GM08714 (cell line): ENCODE measurements around the gene ZC3H7B.
"Not testable (repeated sequence)": the region's sequence is repeated elsewhere in the genome, so short reads cannot be mapped to it uniquely, and the experiment has no call there.

Experiments used
- H3K4me3 ChIP-seq: fragments of 200-500 bp; sonication (Bioruptor generic); 2 replicates; pipeline ENCODE4 v1.5.1; 2014; ENCODE audit warnings: mild to moderate bottlenecking, low read length, inconsistent platforms
- ZNF274 ChIP-seq: IDR thresholded peaks from 2 replicates; pipeline ENCODE4 v1.6.1; 2012; ENCODE audit warnings: mild to moderate bottlenecking, low read depth, low read length

Gene ZC3H7B

DNA sequence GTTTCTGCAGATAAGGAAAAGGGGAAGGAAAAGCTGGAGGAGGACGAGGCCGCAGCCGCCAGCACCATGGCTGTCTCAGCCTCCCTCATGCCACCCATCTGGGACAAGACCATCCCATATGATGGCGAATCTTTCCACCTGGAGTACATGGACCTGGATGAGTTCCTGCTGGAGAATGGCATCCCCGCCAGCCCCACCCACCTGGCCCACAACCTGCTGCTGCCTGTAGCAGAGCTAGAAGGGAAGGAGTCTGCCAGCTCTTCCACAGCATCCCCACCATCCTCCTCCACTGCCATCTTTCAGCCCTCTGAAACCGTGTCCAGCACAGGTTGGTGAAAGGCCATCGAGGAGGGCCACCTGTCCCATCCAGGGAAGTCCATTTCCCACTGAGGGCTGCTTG, 86.0 kb downstream of the ZC3H7B start:
- H3K4me3 ChIP-seq, result no peak overlapping the region
- no peak for TF ChIP-seq ZNF274

DNA sequence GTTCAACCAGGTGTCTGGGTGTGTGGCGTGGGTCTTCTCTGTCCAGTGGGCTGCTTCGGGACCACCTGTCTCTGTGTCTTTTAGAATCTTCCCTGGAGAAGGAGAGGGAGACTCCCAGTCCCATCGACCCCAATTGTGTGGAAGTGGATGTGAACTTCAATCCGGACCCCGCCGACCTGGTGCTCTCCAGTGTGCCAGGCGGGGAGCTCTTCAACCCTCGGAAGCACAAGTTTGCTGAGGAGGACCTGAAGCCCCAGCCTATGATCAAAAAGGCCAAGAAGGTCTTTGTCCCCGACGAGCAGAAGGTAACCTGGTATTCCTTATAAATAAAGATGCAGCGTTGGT, 92.7 kb downstream of the ZC3H7B start:
- TF ChIP-seq ZNF274, result no peak
- H3K4me3 ChIP-seq, result no peak overlapping the region

DNA sequence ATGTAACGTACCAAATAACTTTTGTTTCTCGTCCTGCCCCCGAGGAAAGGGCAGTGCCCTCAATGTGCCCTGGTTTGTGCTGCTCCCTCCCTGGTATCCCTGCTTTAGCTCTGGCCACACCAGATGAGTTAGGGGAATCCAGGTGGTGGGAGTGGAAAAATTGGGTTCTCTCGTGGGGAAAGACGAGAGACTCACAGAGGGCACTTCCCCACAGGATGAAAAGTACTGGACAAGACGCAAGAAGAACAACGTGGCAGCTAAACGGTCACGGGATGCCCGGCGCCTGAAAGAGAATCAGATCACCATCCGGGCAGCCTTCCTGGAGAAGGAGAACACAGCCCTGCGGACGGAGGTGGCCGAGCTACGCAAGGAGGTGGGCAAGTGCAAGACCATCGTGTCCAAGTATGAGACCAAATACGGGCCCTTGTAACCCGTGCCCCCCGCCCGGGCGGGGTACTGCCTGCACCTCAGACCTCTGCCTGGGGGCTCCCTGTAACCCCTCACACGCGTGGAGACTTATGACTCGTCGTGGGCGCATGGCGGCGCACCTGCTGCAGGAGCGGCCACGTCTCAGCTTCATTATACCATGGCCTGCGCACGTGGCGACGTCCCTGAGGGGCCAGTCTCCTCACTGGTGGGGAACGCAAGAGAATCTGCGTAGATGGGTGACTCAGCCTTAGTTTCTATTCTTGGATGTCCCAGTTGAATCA, 94.4 kb downstream of the ZC3H7B start:
- no peak for TF ChIP-seq ZNF274
- H3K4me3 ChIP-seq, result no peak overlapping the region

- no peak overlapping the region for H3K4me3 ChIP-seq
Observed at GRCh38 chr22:41397143-41397811, 96.0 kb downstream of the ZC3H7B start.

GRCh38 chr22:41398921-41399320, 97.6 kb downstream of the ZC3H7B start:
- no peak overlapping the region for H3K4me3 ChIP-seq
- TF ChIP-seq ZNF274, result no peak

More at GRCh38 chr22:41397143-41397811, 96.0 kb downstream of the ZC3H7B start:
- no peak for TF ChIP-seq ZNF274

GRCh38 chr22:41401781-41402648, 100.7 kb downstream of the ZC3H7B start:
- no peak for TF ChIP-seq ZNF274
- H3K4me3 ChIP-seq, result no peak overlapping the region

DNA sequence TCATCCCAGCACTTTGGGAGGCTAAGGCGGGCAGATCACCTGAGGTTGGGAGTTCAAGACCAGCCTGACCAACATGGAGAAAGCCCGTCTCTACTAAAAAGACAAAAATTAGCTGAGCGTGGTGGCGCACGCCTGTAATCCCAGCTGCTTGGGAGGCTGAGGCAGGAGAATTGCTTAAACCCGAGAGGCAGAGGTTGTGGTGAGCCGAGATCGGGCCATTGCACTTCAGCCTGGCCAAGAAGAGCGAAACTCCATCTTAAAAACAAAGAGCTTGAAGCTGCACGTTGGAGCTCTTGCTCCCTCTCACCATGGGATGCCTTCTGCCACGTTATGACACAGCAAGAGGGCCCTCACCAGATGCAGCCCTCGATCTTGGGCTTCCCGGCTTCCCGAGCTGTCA, 101.5 kb downstream of the ZC3H7B start:
- H3K4me3 ChIP-seq, result not testable (repeated sequence)

DNA sequence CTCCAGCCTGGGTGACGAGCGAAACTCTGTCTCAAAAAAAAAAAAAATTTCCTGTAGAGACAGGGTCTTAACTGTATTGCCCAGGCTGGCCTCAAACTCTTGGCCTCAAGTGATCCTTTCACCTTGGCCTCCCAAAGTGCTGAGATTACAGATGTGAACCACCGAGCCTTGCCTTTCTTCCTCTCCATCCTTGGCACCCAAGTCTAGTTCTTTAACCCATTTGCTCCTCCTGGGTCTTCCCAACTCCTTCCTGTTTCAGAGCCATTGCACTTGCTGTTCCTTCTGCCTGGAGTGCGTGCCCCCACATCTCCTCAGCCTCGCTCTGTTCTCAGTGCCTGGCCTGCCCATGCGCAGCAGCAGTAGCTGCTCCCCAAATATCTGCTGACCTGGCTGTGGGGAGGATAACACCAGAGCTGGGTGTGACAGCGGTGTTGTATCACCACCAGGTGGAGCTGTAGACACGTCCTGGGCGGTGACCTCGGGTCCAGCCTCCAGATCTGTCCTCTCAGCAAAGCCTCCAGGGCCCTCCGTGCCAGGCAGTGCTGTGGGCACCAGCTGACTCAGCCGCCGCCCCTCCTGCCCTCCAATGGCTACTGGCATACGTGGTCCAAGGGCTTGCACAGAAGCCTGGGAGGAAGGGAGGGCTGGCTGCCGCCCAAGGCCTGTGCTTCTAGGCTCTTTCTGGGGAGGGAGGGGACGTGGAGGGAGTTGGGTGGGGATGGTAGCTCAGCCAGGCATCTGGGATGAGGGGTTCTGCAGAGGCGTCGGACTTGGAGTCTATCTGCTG, 102.4 kb downstream of the ZC3H7B start:
- TF ChIP-seq ZNF274, result no peak
- no peak overlapping the region for H3K4me3 ChIP-seq

DNA sequence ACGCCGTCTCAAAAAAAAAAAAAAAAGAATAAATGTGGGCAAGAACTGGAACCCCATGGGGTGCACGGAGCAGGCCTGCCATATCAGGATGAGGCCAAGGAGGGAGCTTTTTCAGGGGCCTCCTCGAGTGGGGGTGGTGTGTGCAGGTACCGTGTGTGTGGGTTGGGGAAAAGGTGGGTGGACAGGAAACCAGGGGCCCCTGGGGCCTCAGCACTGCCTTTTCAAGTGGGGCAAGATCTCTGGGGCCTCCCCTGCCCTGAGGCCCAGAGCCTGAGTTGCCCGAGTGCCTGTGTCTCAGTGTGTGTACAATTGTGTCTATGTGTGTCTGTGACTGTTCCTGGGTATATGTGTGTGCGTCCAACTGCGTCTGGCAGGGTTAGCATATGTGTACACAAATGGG, 104.3 kb downstream of the ZC3H7B start:
- no peak for TF ChIP-seq ZNF274

GRCh38 chr22:41406410-41406809, 105.1 kb downstream of the ZC3H7B start:
- no peak for TF ChIP-seq ZNF274

More for the DNA sequence above, 104.3 kb downstream of the ZC3H7B start:
- H3K4me3 ChIP-seq, result no peak overlapping the region

GRCh38 chr22:41407433-41407832, 106.1 kb downstream of the ZC3H7B start:
- no peak overlapping the region for H3K4me3 ChIP-seq
- TF ChIP-seq ZNF274, result no peak

More at GRCh38 chr22:41406410-41406809, 105.1 kb downstream of the ZC3H7B start:
- no peak overlapping the region for H3K4me3 ChIP-seq

DNA sequence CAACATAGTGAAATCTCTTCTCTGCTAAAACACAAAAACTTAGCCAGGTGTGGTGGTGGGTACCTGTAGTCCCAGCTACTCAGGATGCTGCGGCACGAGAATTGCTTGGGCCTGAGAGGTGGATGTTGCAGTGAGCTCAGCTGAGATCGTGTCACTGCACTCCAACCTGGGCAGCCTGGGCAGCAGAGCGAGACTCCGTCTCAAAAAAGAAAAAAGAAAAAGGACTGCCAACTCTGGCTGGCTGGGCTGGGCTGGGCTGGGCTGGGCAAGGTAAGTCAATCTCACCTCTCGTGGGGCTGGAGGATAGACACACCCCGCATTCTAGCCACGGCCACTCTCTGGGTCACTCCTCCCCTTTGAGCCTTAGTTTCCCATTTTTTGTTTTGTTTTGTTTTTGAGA, 107.3 kb downstream of the ZC3H7B start:
- no peak overlapping the region for H3K4me3 ChIP-seq
- no peak for TF ChIP-seq ZNF274
